H1 (cell line): ENCODE data around the gene MTO1. TPM values are rescaled to one million over a fixed set of nuclear protein-coding genes. Genes with fewer than 3 reads are reported as not detected.
A peak's percentile ranks its signal among the peaks of the same experiment; 100 is the strongest.

Experiments
- CREB1 ChIP-seq: IDR thresholded peaks from 2 replicates; pipeline ENCODE4 v1.6.1; 2012; ENCODE audit warnings: inconsistent platforms
- EGR1 ChIP-seq: IDR thresholded peaks from 2 replicates; pipeline ENCODE4 v1.6.1; 2011; ENCODE audit warnings: low read depth, low read length, borderline replicate concordance
- JUN ChIP-seq: IDR thresholded peaks from 2 replicates; pipeline ENCODE4 v1.6.1; 2011; ENCODE audit warnings: low read depth, mild to moderate bottlenecking, improper control_type of control experiment, low read length
- NANOG ChIP-seq: IDR thresholded peaks from 2 replicates; pipeline ENCODE4 v1.6.1; 2011; ENCODE audit warnings: low read length, low read depth, mild to moderate bottlenecking, inconsistent platforms; ENCODE audit not compliant: insufficient read depth, poor library complexity, severe bottlenecking
- NRF1 ChIP-seq: IDR thresholded peaks from 2 replicates; pipeline ENCODE4 v1.6.1; 2011; ENCODE audit warnings: mild to moderate bottlenecking, low read depth, low read length, improper control_type of control experiment
- POLR2AphosphoS5 ChIP-seq: IDR thresholded peaks from 2 replicates; pipeline ENCODE4 v1.6.1; 2011; ENCODE audit warnings: low read depth, low read length
- TCF12 ChIP-seq: IDR thresholded peaks from 2 replicates; pipeline ENCODE4 v1.6.1; 2011; ENCODE audit warnings: low read depth, mild to moderate bottlenecking, low read length
- ZNF274 ChIP-seq: IDR thresholded peaks from 2 replicates; pipeline ENCODE4 v1.7.0; 2012; ENCODE audit warnings: low read length, borderline replicate concordance; ENCODE audit errors: extremely low read depth
- polyA plus RNA-seq, 7 experiments: library from polyadenylated mRNA; depleted of rRNA in 3 of 7; stranded (reverse) in 5 of 7; unstranded in 2 of 7; fragments of >200 nt in 5 of 7; fragments of 200-250 nt in 2 of 7; gene quantifications; 1 replicate in 5 of 7; 2 replicates in 1 of 7; 4 replicates in 1 of 7; pipeline versions ENCODE4 v1.2.1 to v1.2.3, GENCODE V29; 2011 to 2013; ENCODE audit warnings: missing spikeins in 2 of 7, mixed read lengths in 2 of 7
- total RNA-seq: library from RNA; stranded (reverse); fragmentation: NEBNext Ultra II Directional; extraction: Animal tissue kit (Norgen Biotek cat#: 25700); gene quantifications from 2 replicates; pipeline ENCODE4 v1.2.1, GENCODE V29; 2021
- TF ChIP-seq, protein P1 (sequence below): IDR thresholded peaks from 2 replicates; pipeline ENCODE4 v1.6.1; 2012; ENCODE audit warnings: inconsistent platforms
- TF ChIP-seq, protein P2 (sequence below): fragments of 300-600 bp; sonication (generic); IDR thresholded peaks from 2 replicates; pipeline ENCODE4 v1.7.1; 2012; ENCODE audit warnings: low read length, moderate library complexity, mild to moderate bottlenecking, inconsistent platforms; ENCODE audit not compliant: insufficient replicate concordance

Gene MTO1
- total and polyA plus RNA-seq, 2 of the 8 experiments (the other 6 are each of a cell fraction or from before 2014, with no cell fraction given) = 20.9 to 31.6 TPM

DNA sequence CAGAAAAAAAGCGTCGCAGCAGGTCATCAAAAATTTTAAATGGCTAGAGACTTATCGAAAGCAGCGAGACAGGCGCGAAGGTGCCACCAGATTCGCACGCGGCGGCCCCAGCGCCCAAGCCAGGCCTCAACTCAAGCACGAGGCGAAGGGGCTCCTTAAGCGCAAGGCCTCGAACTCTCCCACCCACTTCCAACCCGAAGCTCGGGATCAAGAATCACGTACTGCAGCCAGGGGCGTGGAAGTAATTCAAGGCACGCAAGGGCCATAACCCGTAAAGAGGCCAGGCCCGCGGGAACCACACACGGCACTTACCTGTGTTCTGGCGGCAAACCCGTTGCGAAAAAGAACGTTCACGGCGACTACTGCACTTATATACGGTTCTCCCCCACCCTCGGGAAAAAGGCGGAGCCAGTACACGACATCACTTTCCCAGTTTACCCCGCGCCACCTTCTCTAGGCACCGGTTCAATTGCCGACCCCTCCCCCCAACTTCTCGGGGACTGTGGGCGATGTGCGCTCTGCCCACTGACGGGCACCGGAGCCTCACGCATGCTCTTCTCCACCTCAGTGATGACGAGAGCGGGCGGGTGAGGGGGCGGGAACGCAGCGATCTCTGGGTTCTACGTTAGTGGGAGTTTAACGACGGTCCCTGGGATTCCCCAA, 59.3 kb downstream of the MTO1 start, which contains the start of gene EEF1A1 (continued):
- TF ChIP-seq JUN (0 out of 2 replicates have a peak, but pooled peaks have one; percentile 1), NANOG (no peak), EGR1 (peak; percentile 95), POLR2AphosphoS5 (peak; percentile 100), TCF12 (0 out of 2 replicates have a peak, but pooled peaks have one; percentile 65), ZNF274 (no peak), CREB1 (peak; percentile 93), NRF1 (peak; percentile 62)
- TF ChIP-seq, protein P1, sequence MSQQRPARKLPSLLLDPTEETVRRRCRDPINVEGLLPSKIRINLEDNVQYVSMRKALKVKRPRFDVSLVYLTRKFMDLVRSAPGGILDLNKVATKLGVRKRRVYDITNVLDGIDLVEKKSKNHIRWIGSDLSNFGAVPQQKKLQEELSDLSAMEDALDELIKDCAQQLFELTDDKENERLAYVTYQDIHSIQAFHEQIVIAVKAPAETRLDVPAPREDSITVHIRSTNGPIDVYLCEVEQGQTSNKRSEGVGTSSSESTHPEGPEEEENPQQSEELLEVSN = peak; percentile 42; the same call in 1 of the 2 replicates
- TF ChIP-seq, protein P2, sequence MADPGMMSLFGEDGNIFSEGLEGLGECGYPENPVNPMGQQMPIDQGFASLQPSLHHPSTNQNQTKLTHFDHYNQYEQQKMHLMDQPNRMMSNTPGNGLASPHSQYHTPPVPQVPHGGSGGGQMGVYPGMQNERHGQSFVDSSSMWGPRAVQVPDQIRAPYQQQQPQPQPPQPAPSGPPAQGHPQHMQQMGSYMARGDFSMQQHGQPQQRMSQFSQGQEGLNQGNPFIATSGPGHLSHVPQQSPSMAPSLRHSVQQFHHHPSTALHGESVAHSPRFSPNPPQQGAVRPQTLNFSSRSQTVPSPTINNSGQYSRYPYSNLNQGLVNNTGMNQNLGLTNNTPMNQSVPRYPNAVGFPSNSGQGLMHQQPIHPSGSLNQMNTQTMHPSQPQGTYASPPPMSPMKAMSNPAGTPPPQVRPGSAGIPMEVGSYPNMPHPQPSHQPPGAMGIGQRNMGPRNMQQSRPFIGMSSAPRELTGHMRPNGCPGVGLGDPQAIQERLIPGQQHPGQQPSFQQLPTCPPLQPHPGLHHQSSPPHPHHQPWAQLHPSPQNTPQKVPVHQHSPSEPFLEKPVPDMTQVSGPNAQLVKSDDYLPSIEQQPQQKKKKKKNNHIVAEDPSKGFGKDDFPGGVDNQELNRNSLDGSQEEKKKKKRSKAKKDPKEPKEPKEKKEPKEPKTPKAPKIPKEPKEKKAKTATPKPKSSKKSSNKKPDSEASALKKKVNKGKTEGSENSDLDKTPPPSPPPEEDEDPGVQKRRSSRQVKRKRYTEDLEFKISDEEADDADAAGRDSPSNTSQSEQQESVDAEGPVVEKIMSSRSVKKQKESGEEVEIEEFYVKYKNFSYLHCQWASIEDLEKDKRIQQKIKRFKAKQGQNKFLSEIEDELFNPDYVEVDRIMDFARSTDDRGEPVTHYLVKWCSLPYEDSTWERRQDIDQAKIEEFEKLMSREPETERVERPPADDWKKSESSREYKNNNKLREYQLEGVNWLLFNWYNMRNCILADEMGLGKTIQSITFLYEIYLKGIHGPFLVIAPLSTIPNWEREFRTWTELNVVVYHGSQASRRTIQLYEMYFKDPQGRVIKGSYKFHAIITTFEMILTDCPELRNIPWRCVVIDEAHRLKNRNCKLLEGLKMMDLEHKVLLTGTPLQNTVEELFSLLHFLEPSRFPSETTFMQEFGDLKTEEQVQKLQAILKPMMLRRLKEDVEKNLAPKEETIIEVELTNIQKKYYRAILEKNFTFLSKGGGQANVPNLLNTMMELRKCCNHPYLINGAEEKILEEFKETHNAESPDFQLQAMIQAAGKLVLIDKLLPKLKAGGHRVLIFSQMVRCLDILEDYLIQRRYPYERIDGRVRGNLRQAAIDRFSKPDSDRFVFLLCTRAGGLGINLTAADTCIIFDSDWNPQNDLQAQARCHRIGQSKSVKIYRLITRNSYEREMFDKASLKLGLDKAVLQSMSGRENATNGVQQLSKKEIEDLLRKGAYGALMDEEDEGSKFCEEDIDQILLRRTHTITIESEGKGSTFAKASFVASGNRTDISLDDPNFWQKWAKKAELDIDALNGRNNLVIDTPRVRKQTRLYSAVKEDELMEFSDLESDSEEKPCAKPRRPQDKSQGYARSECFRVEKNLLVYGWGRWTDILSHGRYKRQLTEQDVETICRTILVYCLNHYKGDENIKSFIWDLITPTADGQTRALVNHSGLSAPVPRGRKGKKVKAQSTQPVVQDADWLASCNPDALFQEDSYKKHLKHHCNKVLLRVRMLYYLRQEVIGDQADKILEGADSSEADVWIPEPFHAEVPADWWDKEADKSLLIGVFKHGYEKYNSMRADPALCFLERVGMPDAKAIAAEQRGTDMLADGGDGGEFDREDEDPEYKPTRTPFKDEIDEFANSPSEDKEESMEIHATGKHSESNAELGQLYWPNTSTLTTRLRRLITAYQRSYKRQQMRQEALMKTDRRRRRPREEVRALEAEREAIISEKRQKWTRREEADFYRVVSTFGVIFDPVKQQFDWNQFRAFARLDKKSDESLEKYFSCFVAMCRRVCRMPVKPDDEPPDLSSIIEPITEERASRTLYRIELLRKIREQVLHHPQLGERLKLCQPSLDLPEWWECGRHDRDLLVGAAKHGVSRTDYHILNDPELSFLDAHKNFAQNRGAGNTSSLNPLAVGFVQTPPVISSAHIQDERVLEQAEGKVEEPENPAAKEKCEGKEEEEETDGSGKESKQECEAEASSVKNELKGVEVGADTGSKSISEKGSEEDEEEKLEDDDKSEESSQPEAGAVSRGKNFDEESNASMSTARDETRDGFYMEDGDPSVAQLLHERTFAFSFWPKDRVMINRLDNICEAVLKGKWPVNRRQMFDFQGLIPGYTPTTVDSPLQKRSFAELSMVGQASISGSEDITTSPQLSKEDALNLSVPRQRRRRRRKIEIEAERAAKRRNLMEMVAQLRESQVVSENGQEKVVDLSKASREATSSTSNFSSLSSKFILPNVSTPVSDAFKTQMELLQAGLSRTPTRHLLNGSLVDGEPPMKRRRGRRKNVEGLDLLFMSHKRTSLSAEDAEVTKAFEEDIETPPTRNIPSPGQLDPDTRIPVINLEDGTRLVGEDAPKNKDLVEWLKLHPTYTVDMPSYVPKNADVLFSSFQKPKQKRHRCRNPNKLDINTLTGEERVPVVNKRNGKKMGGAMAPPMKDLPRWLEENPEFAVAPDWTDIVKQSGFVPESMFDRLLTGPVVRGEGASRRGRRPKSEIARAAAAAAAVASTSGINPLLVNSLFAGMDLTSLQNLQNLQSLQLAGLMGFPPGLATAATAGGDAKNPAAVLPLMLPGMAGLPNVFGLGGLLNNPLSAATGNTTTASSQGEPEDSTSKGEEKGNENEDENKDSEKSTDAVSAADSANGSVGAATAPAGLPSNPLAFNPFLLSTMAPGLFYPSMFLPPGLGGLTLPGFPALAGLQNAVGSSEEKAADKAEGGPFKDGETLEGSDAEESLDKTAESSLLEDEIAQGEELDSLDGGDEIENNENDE = peak; percentile 16
